Kidney glomerular epithelial cell (primary cell): Measurements from ENCODE around the gene GFM2.
A peak's percentile ranks its signal among the peaks of the same experiment; 100 is the strongest.
"Not testable (repeated sequence)": the region's sequence is repeated elsewhere in the genome, so short reads cannot be mapped to it uniquely, and the experiment has no call there.

Experiments
- DNase-seq: peaks from one replicate; lab custom pipeline; 2025; lab: John Stamatoyannopoulos, UW

GFM2 gene

GRCh38 chr5:74693191-74693590, 73.7 kb downstream of the GFM2 start:
- DNase-seq: no peak

GRCh38 chr5:74686962-74687751, 79.8 kb downstream of the GFM2 start:
- DNase-seq: no peak

GRCh38 chr5:74685979-74686631, 80.8 kb downstream of the GFM2 start:
- DNase-seq: no peak

- DNase-seq: peak; percentile 69
Measured at GRCh38 chr5:74684900-74685851, 81.7 kb downstream of the GFM2 start, which contains the start of gene HEXB. Gene HEXB, plus strand, starts transcription at chr5:74685233. Its CDS starts 28 bp downstream, at chr5:74685261.

GRCh38 chr5:74679966-74680365, 87.0 kb downstream of the GFM2 start:
- no peak for DNase-seq

GRCh38 chr5:74679300-74679699, 87.6 kb downstream of the GFM2 start:
- not testable (repeated sequence) for DNase-seq

- DNase-seq: not testable (repeated sequence)
Measured at GRCh38 chr5:74678123-74678522, 88.8 kb downstream of the GFM2 start.

GRCh38 chr5:74676466-74676865, 90.5 kb downstream of the GFM2 start:
- DNase-seq: not testable (repeated sequence)

GRCh38 chr5:74673011-74673790, 93.7 kb downstream of the GFM2 start:
- DNase-seq: peak; percentile 55

GRCh38 chr5:74672215-74672877, 94.6 kb downstream of the GFM2 start:
- DNase-seq: no peak
